ENCODE data around the gene AFF2. TPM values are rescaled to one million over a fixed set of nuclear protein-coding genes. Genes with fewer than 3 reads are reported as not detected.

Gene AFF2
- total RNA-seq, 1 experiment from 2014 or later: 0.16 TPM

DNA sequence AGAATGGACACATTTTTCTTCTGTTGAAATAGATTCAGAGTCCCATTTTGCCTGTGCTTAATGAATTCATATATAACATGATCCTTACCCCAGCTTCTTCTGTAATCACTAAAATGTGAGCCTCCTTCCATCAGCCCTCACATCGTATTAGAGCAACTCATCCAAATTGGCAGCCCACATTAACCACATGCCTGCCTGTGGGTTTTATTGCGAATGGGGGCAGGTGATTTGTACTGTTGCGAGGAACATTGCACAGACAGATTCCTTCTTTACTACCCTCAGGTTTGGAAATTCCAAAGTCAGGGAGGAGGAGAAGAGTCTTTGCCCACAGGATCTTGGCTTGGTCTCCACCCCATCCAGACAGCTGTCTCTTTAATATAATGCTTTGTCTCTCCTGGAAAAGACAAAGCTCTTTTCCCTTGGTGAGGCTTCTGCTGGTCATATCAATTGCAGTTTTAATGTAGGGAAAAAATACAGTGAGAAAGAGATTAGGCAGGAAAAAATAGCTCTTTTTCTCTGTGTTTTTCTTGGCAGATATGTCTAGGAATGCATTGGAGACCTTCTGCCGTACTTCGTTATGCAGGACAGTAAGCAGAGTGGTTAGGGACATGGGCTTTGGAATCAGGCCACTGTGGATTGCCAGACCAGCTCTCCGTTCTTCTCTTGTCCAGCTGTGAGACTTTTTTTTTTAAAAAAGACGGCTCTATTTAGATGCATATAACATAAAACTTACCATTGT is 371.2 kb downstream of the AFF2 start:
- H3K4me1 ChIP-seq: no peaks in the 10 kb centered on the region
- H3K4me3 Mint-ChIP-seq (ENCODE audit: unreplicated experiment): no peak overlapping the region
- intact Hi-C loops (cut with micrococcal nuclease; ENCODE audit: unreplicated experiment): no loop called here
- no TSS peak for BruUV-seq (replicated peaks)
- no peak overlapping the region for H3K4me3 ChIP-seq (ENCODE audit: low read depth, low read length)
- no peaks in the 10 kb centered on the region for H3K4me1 Mint-ChIP-seq (ENCODE audit: low read depth, unreplicated experiment)
- no peaks in the 10 kb centered on the region for H3K9me3 ChIP-seq
- no peak overlapping the region for H3K27ac Mint-ChIP-seq (ENCODE audit: unreplicated experiment)
- DNase-seq: no peak
- POLR2A ChIA-PET: no interaction called here
- no peak for TF ChIP-seq CTCF (IDR thresholded peaks at IDR 0.05; ENCODE audit: insufficient read depth in 1 of 2, low read depth in 1 of 2, low read length in 1 of 2, severe bottlenecking in 1 of 2, unreplicated experiment in 1 of 2)
- CTCF ChIA-PET: no interaction called here
- no peaks in the 10 kb centered on the region for H3K9me3 Mint-ChIP-seq (ENCODE audit: unreplicated experiment)
- no peaks in the 10 kb centered on the region for H3K27me3 ChIP-seq (replicated peaks; ENCODE audit: control insufficient read depth, insufficient read depth, low read length)
- no peaks in the 10 kb centered on the region for H3K36me3 Mint-ChIP-seq (ENCODE audit: insufficient read depth, unreplicated experiment)
- H3K27me3 Mint-ChIP-seq (ENCODE audit: insufficient read depth, unreplicated experiment): peaks cover 5% of the 10 kb centered on the region
- H3K36me3 ChIP-seq (ENCODE audit: control insufficient read depth, insufficient read depth, low read length): no peaks in the 10 kb centered on the region

DNA sequence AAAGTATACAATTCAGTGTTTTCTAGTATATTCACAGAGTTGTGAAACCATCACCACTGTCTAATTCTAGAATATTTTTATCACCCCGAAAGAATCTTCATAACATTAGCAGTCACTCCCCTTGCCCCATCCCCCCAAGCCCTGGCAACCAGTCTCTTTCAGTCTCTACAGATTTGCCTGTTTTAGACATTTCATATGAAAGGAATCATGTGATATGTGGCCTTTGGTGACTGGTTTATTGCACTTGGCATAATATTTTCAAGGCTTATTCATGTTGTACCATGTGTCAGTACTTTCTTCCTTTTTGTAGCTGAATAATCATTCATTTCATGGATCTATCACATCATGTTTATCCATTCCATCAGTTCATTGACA is 371.7 kb downstream of the AFF2 start:
- no peak for DNase-seq
- intact Hi-C loops (cut with micrococcal nuclease; ENCODE audit: unreplicated experiment): no loop called here
- H3K9me3 Mint-ChIP-seq (ENCODE audit: unreplicated experiment): no peaks in the 10 kb centered on the region
- no peaks in the 10 kb centered on the region for H3K36me3 Mint-ChIP-seq (ENCODE audit: insufficient read depth, unreplicated experiment)
- no peaks in the 10 kb centered on the region for H3K4me1 Mint-ChIP-seq (ENCODE audit: low read depth, unreplicated experiment)
- POLR2A ChIA-PET: no interaction called here
- H3K27ac Mint-ChIP-seq (ENCODE audit: unreplicated experiment): no peak overlapping the region
- BruUV-seq (replicated peaks): no TSS peak
- no peak overlapping the region for H3K4me3 ChIP-seq (ENCODE audit: low read depth, low read length)
- no peak overlapping the region for H3K4me3 Mint-ChIP-seq (ENCODE audit: unreplicated experiment)
- no peaks in the 10 kb centered on the region for H3K4me1 ChIP-seq
- no peak for TF ChIP-seq CTCF (IDR thresholded peaks at IDR 0.05; ENCODE audit: insufficient read depth in 1 of 2, low read depth in 1 of 2, low read length in 1 of 2, severe bottlenecking in 1 of 2, unreplicated experiment in 1 of 2)
- no peaks in the 10 kb centered on the region for H3K9me3 ChIP-seq
- H3K36me3 ChIP-seq (ENCODE audit: control insufficient read depth, insufficient read depth, low read length): no peaks in the 10 kb centered on the region
- no peaks in the 10 kb centered on the region for H3K27me3 ChIP-seq (replicated peaks; ENCODE audit: control insufficient read depth, insufficient read depth, low read length)
- peaks cover 5% of the 10 kb centered on the region for H3K27me3 Mint-ChIP-seq (ENCODE audit: insufficient read depth, unreplicated experiment)
- CTCF ChIA-PET: no interaction called here

- no peak for TF ChIP-seq CTCF (IDR thresholded peaks at IDR 0.05; ENCODE audit: insufficient read depth in 1 of 2, low read depth in 1 of 2, low read length in 1 of 2, severe bottlenecking in 1 of 2, unreplicated experiment in 1 of 2)
- Histone ChIP-seq H3K4me3 (ENCODE audit: low read depth, low read length) (no peak overlapping the region), H3K4me1 (no peaks in the 10 kb centered on the region), H3K27me3 (replicated peaks; ENCODE audit: control insufficient read depth, insufficient read depth, low read length) (no peaks in the 10 kb centered on the region), H3K9me3 (no peaks in the 10 kb centered on the region), H3K36me3 (ENCODE audit: control insufficient read depth, insufficient read depth, low read length) (no peaks in the 10 kb centered on the region)
- Mint-ChIP-seq H3K4me3 (ENCODE audit: unreplicated experiment) (no peak overlapping the region), H3K27ac (ENCODE audit: unreplicated experiment) (no peak overlapping the region), H3K27me3 (ENCODE audit: insufficient read depth, unreplicated experiment) (peaks cover 5% of the 10 kb centered on the region), H3K9me3 (ENCODE audit: unreplicated experiment) (no peaks in the 10 kb centered on the region), H3K4me1 (ENCODE audit: low read depth, unreplicated experiment) (no peaks in the 10 kb centered on the region), H3K36me3 (ENCODE audit: insufficient read depth, unreplicated experiment) (no peaks in the 10 kb centered on the region)
- ChIA-PET POLR2A (no interaction called here), CTCF (no interaction called here)
- BruUV-seq (replicated peaks): no TSS peak
- no peak for DNase-seq
- intact Hi-C loops (cut with micrococcal nuclease; ENCODE audit: unreplicated experiment): no loop called here
Measured at GRCh38 chrX:148872881-148873280, 372.5 kb downstream of the AFF2 start.
